IPS DF 19.7 (cell line): ENCODE measurements around the gene JMJD8.

Source experiments
- DNase-seq: peaks from one replicate; pipeline ENCODE4 v3.0.0-alpha.2; 2013; ENCODE audit warnings: low read depth, low spot score

Gene JMJD8

GRCh38 chr16:642189-643049 lies 41.7 kb downstream of the JMJD8 start:
- no peak for DNase-seq

GRCh38 chr16:641326-642188 lies 42.6 kb downstream of the JMJD8 start, which contains the start of gene MCRIP2:
MCRIP2 (plus strand) TSS chr16:641828; CDS start chr16:641992, 164 bp downstream.
- no peak for DNase-seq

- no peak for DNase-seq
Observed at GRCh38 chr16:640614-641013, 43.5 kb downstream of the JMJD8 start.

- DNase-seq: no peak
Observed at GRCh38 chr16:638836-639235, 45.3 kb downstream of the JMJD8 start.

GRCh38 chr16:638034-638543 lies 46.0 kb downstream of the JMJD8 start:
- DNase-seq: no peak

GRCh38 chr16:637081-638018 lies 46.8 kb downstream of the JMJD8 start:
- no peak for DNase-seq

- no peak for DNase-seq
Observed at GRCh38 chr16:636206-637080, 47.7 kb downstream of the JMJD8 start, which contains the start of gene METTL26. METTL26 (minus strand) TSS chr16:636305; CDS start chr16:636290, 15 bp downstream.

GRCh38 chr16:635573-636205 lies 48.4 kb downstream of the JMJD8 start:
- DNase-seq: no peak

- DNase-seq: no peak
Observed at GRCh38 chr16:634996-635395, 49.1 kb downstream of the JMJD8 start.

GRCh38 chr16:634051-634670 lies 50.0 kb downstream of the JMJD8 start:
- no peak for DNase-seq

- no peak for DNase-seq
Observed at GRCh38 chr16:633336-634050, 50.6 kb downstream of the JMJD8 start.

GRCh38 chr16:632486-633335 lies 51.4 kb downstream of the JMJD8 start:
- DNase-seq: no peak

GRCh38 chr16:631808-632358 lies 52.3 kb downstream of the JMJD8 start:
- DNase-seq: no peak
